ENCODE results near the gene MAMDC2.

- TF ChIP-seq CTCF (IDR thresholded peaks at IDR 0.05 in 4 of 5, conservative IDR thresholded peaks at IDR 0.05 in 1 of 5), result no peak
- no peak for TF ChIP-seq POLR2A (IDR thresholded peaks at IDR 0.05)
Observed at GRCh38 chr9:70073756-70074155, 30.1 kb downstream of the MAMDC2 start.

Measured in gastrocnemius medialis (tissue), 4 donors.